Measurements from ENCODE around the gene UBTD1. TPM values are rescaled to one million over a fixed set of nuclear protein-coding genes. Genes with fewer than 3 reads are reported as not detected.
A peak's percentile ranks its signal among the peaks of the same experiment; 100 is the strongest.

The UBTD1 gene
- total RNA-seq, 6 donors from 2014 or later = 40.6 to 93.1 (median 67.3) TPM

GRCh38 chr10:97479939-97480338 lies 18.8 kb upstream of the UBTD1 start:
- Histone ChIP-seq H3K36me3 (peaks cover 18 to 74% (median 47%) of the 10 kb centered on the region in 4 donors), H3K27me3 (no peaks in the 10 kb centered on the region), H3K9me3 (no peaks in the 10 kb centered on the region), H3K4me3 (no peak overlapping the region), H3K27ac (peak overlapping the region in 1 of 4 donors; percentile 15), H3K4me1 (peaks cover 0 to 41% (median 14%) of the 10 kb centered on the region in 4 donors)
- TF ChIP-seq POLR2A (IDR thresholded peaks at IDR 0.05) (no peak), CTCF (IDR thresholded peaks at IDR 0.05) (no peak), POLR2AphosphoS5 (IDR thresholded peaks at IDR 0.05) (no peak), EP300 (IDR thresholded peaks at IDR 0.05) (no peak)
- ATAC-seq (ENCODE audit: low FRiP score in 2 of 2) (no peak), DNase-seq (no peak)
- 86 to 94% methylated on average over 9 of the region's 9 CpGs for WGBS, 2 donors

GRCh38 chr10:97481071-97481470 lies 17.7 kb upstream of the UBTD1 start:
- TF ChIP-seq CTCF (IDR thresholded peaks at IDR 0.05) (no peak), EP300 (IDR thresholded peaks at IDR 0.05) (peak in 1 of 4 donors; percentile 39), POLR2A (IDR thresholded peaks at IDR 0.05) (no peak), POLR2AphosphoS5 (IDR thresholded peaks at IDR 0.05) (no peak)
- 68 to 89% methylated on average over 4 of the region's 4 CpGs for WGBS, 2 donors
- peaks cover 18 to 73% (median 39%) of the 10 kb centered on the region in 4 donors for H3K36me3 ChIP-seq
- H3K4me3 ChIP-seq = no peak overlapping the region
- no peaks in the 10 kb centered on the region for H3K27me3 ChIP-seq
- peak in 1 of 2 donors; percentile 73 for DNase-seq
- H3K27ac ChIP-seq = peak overlapping the region in 3 of 4 donors; percentile 1 to 69 (median 59)
- H3K4me1 ChIP-seq = peaks cover 0 to 35% (median 10%) of the 10 kb centered on the region in 4 donors
- H3K9me3 ChIP-seq = no peaks in the 10 kb centered on the region
- ATAC-seq (ENCODE audit: low FRiP score in 2 of 2) = peak; percentile 28 to 80

- Histone ChIP-seq H3K4me1 (peaks cover 0 to 27% (median 8%) of the 10 kb centered on the region in 4 donors), H3K27me3 (no peaks in the 10 kb centered on the region), H3K27ac (peak overlapping the region in 1 of 4 donors; percentile 59), H3K9me3 (no peaks in the 10 kb centered on the region), H3K4me3 (no peak overlapping the region), H3K36me3 (peaks cover 11 to 62% (median 27%) of the 10 kb centered on the region in 4 donors)
- ATAC-seq (ENCODE audit: low FRiP score in 2 of 2) = no peak
- no peak for DNase-seq
- 86 to 91% methylated on average over 1 of the region's 1 CpG for WGBS, 2 donors
- TF ChIP-seq CTCF (IDR thresholded peaks at IDR 0.05) (no peak), POLR2AphosphoS5 (IDR thresholded peaks at IDR 0.05) (no peak), POLR2A (IDR thresholded peaks at IDR 0.05) (no peak), EP300 (IDR thresholded peaks at IDR 0.05) (no peak)
These were observed 16.3 kb upstream of the UBTD1 start for GRCh38 chr10:97482381-97482780.

- H3K27me3 ChIP-seq = no peaks in the 10 kb centered on the region
- H3K4me1 ChIP-seq = peaks cover 0 to 18% (median 8%) of the 10 kb centered on the region in 4 donors
- DNase-seq (no peak), ATAC-seq (ENCODE audit: low FRiP score in 2 of 2) (no peak)
- H3K36me3 ChIP-seq = peaks cover 0 to 51% (median 22%) of the 10 kb centered on the region in 4 donors
- H3K27ac ChIP-seq = no peak overlapping the region
- no peak for TF ChIP-seq POLR2AphosphoS5 (IDR thresholded peaks at IDR 0.05)
- H3K4me3 ChIP-seq = no peak overlapping the region
- no peaks in the 10 kb centered on the region for H3K9me3 ChIP-seq
- WGBS, 2 donors = 54 to 82% methylated on average over 3 of the region's 3 CpGs
These were observed 15.2 kb upstream of the UBTD1 start for GRCh38 chr10:97483506-97483905.

- WGBS, 2 donors = 96 to 100% methylated on average over 1 of the region's 1 CpG
- Histone ChIP-seq H3K36me3 (peaks cover 0 to 47% (median 20%) of the 10 kb centered on the region in 4 donors), H3K27ac (no peak overlapping the region), H3K27me3 (no peaks in the 10 kb centered on the region), H3K9me3 (no peaks in the 10 kb centered on the region), H3K4me1 (peaks cover 0 to 16% (median 9%) of the 10 kb centered on the region in 4 donors), H3K4me3 (no peak overlapping the region)
- TF ChIP-seq POLR2AphosphoS5 (IDR thresholded peaks at IDR 0.05) (no peak), CTCF (IDR thresholded peaks at IDR 0.05) (no peak), POLR2A (IDR thresholded peaks at IDR 0.05) (no peak), EP300 (IDR thresholded peaks at IDR 0.05) (no peak)
- ATAC-seq (ENCODE audit: low FRiP score in 2 of 2) (no peak), DNase-seq (no peak)
These were observed 14.8 kb upstream of the UBTD1 start for GRCh38 chr10:97483921-97484320.
